DMS79 treated with DMSO at 0.1 percent for 48 hours (cell line): ENCODE results near the gene OSM.

Experiments used
- DNase-seq: peaks from one replicate; lab custom pipeline; 2025; lab: John Stamatoyannopoulos, UW

Gene OSM

DNA sequence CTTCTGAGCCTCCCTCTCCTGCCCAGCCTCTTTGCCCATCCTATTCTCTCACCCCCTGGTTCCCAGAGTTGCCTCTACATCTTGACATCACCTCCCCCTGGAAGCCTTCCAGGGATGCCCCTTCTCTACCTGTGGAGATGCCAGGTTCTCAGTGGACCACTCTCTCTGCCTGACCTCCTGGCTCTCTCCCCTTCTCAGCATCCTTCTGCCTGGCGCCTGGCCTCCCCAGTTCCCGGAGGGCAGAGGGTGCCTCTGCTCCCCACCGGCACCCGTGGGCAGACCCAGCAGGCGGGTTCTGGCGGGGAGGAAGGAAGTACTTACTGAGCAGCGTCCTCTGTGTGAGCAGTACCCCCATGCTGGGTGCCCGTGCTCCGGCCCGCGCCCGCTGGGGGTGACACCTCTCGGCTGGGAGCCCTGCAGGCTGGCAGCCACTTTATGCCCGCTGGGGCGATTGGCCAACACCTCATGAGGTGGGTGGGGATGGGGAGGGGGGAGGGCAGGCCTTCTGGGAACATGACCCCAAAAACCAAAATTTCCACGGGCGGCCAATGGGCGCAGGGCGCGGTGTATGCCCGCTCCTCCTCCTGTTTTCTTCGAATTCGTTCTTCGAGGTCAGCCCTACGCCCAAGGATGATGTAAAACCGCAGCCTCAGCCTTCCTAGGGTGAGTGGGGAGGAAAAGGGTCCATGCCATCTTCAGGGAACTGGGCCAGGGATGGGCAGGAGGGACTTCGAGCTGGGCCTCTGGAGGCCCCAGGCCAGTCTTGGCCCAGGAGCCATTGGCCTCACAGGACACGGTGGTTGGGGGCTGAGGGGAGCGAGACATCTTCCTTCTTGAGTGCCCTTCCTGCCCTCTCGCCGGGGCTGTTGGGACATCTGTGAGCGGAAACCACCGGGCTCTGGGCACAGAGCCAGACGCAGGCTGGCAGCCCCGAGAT is at the start of gene OSM:
OSM (minus strand) TSS at position 407 of the 937 bp plus-strand sequence; CDS start at position 355, 52 bp downstream.
- DNase-seq: no peak

DNA sequence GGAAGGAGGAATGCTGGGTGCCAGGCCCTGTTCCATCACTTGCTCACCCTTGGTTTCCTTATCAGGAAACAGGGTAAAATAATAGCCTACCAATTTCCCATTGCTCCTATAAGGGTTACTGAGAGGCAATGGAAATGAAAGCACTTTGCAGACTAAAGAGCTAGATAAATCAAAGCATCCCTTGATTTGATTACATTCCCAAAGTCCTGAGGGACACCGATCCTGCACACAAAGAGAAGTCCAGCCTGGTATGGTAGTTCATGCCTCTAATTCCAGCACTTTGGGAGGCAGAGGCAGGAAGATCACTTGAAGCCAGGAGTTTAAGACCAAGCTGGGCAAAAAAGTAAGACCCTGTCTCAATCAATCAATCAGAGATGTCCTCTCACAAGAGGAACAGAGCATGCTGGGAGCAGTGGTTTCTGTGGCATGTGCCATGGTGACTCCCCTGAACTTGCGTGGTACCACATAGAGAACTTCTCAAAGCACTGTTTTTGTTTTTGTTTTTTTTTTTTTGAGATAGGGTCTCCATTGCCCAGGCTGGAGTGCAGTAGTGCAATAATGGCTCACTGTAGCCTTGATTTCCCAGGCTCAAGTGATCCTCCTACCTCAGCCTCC is 49.4 kb upstream of the OSM start:
- DNase-seq: no peak

DNA sequence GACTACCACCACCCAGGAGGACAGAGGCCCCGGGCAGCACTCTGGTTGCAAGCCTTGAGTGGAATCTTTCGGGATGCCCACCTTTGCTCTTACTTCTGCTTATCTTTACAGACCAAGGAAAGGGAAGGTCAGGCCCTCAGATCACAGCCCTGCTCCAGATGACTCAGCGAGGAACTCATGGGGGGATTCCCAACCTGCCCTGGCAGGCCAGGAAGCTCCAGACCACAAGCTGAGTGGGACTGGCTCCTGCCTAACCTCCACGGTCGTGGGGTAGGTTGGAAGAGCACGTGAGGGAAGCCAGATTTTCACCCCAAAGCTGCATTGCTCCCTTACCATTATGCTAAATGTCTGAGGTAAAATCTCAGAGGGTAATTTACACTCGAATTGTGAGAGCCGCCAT is 48.3 kb upstream of the OSM start:
- no peak for DNase-seq

DNA sequence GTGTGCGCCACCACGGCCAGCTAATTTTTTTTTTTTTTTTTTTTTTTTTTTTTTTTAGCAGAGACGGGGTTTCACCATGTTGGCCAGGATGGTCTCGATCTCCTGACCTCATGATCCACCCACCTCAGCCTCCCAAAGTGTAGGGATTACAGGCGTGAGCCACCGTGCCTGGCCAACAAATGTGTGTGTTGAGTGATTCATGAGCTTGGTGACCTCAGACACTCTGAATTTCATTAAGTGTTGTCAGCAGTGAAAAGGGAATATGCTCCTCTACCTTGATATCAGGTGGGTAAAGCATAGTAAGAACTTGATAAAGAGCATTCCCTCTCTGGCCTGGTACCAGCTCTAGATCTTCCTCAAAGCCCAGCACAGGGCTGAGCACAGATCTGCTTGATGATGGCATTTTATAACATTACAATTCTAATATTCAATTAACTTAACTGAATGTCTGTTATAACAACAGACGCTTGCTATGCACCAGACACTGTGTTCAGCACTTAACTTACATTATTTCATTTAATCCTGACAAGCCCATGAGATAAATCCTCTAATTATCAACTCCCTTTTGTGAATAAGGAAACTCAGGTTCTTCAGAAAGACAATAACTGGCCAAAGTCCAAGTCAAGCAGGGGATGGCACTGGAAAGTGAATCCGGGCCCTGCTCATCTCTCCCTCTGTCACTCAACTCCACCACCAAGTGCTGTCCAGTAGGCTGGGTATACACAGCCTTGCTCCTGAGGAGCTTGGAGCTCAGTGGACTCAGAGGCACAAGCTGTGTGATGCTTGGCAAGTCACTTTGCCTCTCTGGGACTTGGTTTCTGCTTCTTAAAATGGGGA is 47.1 kb upstream of the OSM start:
- no peak for DNase-seq

DNA sequence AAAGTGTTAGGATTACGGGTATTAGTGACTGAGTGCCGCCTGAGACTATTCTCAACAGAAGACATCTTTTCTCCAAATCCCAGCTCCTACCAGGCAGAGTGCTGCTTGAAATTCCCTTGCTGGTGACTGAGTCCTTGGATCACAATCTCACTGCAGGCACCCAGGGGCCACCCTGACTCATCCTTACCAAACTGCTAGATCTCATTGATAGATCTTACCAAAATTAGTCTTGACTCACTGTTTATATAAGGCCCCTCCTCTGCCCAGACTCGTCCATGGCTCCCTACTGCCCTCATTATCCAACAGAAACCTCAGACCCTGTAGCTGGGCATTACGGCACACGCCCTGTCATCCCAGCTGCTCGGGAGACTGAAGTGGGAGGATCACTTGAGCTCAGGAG is 45.4 kb upstream of the OSM start:
- no peak for DNase-seq

DNA sequence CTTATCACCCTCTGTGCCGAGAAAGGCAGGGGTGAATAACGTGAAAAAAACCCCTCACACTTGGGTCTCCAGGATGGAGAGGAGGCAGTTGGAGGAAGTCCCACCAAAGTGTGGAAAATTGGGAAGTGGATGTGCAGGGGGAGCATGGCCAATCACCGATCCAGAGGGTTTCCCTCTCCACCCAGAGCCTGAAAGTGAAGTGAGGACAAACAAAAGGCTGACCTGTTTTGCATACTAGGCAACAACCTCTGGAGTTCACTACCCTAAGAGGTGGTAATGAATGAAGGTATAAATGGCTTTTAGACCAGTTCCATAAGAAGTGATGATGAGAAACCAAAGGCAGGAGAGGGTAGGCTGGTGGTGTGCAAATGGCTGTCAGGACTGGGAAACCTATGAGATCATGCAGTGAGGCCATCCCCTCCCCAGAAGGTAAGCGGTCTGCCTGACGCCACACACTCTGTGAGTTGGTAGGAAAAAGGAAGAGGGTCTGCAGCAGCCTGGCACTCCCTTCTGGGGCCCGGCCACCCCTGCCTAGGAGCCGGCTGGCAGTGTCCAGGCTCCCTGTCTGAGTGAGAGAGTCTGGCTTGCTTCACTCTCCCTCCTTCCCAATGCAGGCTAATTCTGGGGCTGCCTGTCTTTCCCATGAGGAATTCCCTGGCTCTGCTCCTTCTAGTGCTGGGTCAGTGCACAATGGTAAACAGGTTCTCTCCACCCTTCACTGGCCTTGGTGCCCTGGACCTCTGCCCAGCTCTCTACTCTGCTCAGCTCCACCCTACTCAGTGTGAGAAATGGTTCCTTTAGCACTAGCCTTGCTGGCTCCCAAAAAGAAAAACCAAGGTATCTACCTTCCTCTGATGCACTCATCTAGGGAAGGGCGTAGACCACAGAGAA is 44.5 kb upstream of the OSM start:
- DNase-seq: peak; percentile 13

DNA sequence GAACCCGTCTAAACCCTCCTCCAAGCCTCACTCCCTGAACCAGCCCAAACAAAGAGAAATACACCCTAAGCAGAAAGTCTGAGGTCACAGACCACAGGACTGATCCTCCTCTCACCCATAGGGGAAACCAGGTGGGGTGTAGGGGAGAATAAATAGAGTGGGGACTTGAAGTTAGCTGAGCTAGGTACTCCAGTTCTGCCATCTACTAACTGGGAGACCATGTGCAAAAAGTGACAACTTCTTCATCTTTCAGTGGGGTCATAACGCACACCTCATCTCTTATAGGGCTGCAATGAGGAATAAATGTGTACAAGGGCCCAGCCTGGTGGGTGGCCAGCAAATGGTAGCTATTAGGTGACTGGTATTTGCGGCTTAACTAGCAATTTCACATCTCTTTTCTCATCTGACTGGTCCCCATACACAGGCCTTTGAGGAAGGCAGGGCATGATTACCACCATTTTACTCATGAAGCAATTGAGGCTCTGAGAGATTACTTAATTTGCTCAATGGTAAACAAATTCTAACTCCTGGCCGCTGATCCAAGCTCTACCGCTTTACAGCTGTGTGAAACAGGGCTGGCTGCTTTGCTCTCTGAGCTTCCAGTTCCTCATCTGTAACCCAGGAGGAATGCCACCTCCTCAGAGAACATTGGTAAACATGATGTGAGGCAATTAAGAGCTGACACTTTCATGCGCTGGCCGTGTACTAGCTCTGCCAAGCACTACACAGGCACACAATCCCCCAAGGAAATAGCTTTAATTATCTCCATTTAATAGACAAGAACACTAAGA is 43.5 kb upstream of the OSM start:
- DNase-seq: no peak

DNA sequence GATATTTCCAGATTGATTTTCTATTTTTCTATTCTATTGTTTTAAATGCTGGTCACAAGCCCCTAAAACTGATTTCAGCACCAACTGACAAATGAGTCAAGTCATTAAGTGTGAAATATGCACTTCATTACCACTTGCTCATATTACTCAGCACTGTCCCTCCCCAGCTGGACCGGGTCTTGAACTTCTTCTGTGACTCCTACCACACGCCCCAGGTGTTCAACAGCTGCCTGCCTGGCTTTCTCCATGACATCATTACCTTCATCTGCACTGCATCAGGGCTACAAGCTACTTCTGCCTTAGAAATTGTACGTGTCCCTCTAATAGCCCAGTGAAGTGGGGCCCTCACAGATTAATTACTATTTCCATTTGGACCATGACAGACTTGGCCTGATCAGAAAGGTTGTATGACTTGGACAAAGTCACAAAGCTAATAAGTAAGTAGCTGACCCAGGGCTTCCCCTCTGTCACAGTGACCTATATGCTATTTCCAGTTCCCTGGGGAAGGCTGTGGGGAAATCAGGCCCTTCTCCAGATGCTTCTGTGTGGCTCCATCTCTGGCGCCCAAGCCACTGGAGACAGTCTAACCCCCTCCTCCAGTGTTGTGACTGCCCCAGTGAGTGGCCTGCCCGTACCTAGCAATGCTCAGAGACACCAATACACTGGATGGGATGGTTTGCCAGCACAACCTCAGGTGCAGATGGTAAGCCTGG is 42.0 kb upstream of the OSM start:
- DNase-seq: no peak

DNA sequence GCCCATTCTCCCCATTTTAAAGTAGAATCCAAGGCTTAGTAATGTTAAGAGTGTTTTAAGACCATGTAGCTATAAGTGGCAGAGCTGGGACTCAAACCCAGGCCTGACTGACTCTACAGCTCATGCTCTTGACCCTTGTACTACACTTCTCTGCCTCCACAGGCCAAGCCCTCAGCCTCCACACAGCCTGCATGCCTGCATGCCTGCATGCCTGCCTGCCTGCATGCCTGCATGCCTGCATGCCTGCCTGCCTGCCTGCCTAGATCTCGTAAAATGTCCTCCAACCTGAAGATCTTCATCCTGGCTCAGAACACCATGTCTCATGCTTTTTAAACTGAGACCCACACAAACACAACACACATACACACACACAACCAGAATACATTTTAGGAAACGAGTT is 41.4 kb upstream of the OSM start:
- DNase-seq: no peak

DNA sequence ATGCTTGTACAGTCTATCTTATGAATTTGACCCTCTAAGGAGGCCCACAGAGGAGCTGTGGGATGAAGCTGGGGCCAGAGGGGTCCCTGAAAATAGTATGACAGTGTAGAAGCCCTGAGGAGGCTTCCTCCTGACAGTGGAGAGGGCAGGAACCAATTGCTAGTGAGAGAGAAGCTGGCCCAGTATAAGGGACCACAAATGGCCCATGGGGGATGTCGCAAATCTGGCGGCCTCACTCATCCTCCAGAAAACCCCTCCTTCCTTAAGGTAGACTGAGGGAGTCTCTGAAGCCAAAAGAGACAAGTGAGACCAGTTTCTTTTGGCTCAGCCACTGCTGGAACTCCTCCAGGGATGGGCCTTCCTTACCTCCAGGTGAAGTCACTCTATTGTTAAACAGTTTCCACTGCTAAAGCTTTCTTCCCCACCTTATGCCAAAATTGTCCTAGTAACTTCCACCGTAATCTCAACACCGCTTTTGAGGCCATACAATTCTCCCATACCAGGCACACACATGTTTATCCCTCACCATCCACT is 40.5 kb upstream of the OSM start:
- no peak for DNase-seq

DNA sequence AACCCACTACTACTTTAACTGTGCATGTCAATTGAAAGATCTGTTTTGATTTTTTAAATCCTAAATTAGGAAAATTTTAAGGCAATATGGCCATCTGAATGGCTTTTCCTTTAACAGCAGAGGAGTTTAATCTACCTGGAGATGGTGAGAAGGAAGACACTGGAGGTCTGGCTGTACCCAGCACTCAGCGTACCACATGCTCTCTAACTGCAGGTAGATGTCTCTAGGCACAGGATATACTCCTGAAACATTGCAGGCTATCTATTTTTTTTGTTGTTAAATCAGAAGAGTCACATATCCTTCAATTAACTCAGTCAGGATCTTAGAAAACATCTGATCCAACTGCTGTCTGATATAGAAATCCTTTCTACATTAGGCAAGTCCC is 40.0 kb upstream of the OSM start:
- DNase-seq: no peak

DNA sequence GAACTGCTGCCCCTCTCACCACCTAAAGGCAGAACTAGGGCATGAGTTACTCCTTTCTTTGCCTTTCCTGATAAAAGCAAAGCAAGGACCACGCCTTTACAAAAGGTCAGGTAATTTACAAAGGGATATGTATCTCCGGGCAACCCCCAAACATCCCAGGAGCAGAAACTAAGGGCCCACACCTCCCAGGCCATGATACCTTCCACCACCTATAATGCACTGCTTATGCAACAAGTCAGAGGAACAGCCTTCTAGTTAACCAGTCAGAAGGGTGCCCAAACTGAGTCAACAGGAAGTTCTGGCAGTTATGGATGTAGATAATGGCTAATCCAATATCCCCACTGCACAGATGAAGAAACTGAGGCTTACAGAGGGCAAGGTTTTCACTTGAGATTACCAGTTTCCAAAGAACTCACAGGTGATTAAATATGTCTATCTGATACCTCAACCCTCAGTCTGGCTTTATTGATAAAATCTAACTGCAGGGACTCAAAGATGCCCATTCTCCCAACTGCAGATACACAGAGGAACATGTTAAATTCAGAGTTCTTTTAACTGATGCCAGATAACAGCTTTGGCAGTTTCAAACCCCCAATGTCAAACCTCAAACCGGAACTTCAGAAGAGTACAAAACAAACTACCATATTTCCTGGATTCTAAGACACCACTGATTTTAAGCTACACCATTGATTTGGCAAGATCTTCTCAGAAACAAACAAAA is 39.4 kb upstream of the OSM start:
- DNase-seq: no peak

DNA sequence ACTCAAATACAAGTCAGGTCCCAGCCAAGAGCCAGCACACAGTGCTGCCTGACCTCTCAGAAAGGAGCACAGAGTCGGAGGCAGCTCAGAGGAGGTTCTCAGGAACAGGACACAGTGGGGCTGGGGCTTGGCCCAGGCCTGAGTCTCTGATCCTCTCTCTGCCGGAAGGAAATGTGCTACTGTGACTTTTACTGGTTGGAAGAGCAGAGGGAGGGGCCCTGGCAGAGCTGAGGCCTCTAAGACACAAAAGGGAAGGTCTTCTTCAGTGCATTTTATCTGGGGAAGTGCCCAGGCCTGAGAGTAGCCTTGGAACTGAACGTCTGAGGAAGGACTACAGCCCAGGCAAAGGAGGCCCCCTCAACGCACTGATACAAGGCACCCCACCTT is 38.9 kb upstream of the OSM start:
- DNase-seq: no peak

DNA sequence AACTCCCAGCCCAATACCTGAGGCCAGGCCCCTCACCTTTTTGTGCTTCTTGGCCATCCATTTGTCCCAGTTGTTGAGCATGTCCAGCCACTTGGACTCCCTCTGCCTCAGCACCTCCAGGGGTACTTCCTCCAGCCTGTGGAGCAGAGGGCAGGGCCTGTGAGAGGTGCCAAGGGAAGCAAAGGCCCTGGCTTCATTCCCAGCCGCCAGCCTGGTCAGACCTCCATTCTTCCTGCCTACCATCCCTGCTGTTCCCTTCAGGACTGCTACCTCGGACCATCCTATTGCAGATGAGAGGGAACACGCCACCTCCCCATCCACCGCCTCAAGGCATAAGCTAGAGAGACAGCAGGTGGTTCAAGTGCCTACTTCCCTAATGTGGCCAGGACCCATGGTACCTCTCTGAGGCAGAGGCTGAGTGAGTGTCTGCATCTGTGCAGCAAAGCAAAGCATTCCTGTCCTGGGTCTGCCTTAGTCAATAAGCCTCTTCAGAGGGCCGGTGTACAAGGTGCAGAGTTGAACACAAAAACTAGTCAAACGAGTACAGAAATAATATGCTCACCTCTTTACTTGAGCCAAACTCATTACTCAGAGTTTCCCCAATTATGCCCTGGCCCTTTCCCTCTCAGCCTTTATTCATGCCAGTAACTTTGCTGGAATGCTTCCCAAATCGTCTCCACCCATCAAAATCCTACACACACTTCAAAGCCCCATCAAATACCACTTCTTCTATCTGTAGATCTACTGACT is 38.0 kb upstream of the OSM start:
- DNase-seq: peak; percentile 61

DNA sequence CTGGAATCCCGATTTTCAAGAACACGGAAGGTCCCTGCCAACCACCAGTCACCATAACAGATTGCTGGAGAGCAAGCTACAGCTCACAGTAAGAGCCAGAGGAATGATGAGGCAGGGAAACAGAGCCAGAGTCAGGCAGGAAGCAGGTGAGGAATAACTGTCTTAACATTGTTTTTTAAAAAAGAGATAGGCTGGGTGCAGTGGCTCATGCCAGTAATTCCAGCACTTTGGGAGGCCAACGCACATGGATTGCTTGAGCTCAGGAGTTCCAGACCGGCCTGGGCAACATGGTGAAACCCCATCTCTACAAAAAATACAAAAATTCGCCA is 36.1 kb upstream of the OSM start:
- DNase-seq: no peak

DNA sequence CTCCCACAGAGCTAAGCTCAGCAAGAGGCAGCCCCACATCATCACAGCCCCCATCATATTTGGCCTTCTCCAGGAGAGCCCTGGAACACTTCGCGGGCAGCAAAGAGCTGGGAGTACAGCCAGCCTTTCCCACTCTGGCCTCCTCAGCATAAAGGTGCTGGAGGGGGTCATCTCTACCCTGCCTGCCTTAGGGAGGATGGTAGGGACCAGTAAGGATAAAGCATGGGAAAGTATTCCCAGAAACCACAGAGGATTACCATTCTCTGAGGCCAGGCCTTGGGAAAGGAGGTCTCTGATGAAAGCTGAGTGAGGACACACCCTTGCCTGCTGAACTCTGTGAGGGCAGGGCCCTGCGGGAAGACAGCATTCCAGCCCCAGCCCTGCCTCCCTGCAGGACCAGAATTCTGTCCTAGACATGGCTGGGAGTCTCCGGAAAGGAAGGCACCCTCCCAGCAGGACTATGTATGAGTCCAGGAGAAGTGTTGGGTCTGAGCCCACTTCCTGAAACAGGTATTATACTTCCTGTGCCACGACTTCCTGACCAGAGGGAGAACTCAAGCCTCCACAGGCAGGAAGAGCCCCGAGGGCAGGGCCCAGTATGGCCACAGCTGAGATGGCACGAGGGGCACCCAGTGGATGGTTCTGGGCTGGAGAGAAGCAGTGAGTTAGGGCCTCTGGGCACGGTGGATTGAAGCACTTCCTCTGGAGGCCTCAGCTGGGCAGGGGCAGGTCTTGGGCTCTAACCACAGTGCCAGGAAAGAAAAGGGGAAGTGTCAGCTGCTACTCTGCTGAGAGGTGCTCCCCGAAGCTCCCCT is 35.6 kb upstream of the OSM start:
- DNase-seq: no peak

DNA sequence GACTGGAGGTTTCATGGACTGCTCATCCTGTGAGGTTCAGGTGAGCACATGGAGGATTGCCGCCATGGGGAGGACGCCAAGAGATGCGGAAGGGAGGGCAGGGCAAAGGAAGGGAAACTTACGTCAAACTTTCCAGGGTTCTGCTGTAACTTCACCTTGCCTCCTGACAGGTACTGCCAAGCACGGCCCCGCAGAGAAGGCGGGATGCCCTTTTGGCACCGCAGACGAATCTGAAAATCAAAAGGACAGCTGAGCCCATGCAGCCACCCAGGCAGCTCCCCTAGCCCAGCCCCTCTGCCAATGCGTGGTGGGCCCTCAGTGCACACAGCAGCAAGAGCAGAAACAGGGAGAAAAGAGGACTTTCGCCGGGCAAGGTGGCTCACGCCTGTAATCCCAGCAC is 32.7 kb upstream of the OSM start:
- DNase-seq: no peak
